NCI-H82 treated with DMSO at 0.1 percent for 48 hours (cell line): ENCODE results near the gene NXPH3.

Experiments used
- DNase-seq: peaks from one replicate; lab custom pipeline; 2025; ENCODE audit not compliant: unreplicated experiment; lab: John Stamatoyannopoulos, UW

The NXPH3 gene

DNA sequence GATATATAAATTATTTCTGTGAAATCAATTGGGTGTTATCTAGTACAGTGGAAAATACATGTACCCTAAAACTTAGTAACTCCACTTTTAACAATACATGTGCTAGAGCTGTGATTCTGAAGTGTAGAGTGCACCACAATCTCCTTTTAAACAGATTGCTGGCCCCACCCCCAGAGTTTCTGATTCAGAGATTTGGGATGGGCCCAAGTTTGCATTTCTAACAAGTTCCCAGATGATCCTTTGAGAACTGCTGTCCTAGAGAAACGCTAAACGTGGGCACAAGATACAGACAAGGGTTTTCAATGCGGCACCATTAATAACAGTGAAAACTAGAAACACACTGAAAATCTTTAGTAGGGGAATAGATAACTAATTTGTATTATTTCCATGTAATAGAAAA is 49.2 kb downstream of the NXPH3 start:
- DNase-seq = no peak

DNA sequence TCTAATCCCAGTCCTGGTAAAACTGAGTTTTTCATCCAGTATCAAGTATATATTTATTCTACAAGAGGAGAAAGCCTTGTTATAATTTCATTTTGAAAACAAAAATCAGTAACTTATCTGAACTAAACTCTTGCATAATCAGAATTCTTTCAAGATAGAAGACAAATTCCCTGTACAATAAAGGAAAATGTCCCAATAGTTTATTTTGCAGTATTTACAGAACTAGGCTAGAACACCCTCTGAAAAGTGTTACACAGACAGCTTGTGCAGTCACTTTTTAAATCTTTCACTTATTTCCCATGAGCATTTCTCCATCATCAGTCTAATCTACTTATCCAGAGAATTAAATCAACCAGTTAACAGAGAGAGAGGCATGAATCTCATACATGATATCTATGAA is 53.8 kb downstream of the NXPH3 start:
- DNase-seq = peak; percentile 60

DNA sequence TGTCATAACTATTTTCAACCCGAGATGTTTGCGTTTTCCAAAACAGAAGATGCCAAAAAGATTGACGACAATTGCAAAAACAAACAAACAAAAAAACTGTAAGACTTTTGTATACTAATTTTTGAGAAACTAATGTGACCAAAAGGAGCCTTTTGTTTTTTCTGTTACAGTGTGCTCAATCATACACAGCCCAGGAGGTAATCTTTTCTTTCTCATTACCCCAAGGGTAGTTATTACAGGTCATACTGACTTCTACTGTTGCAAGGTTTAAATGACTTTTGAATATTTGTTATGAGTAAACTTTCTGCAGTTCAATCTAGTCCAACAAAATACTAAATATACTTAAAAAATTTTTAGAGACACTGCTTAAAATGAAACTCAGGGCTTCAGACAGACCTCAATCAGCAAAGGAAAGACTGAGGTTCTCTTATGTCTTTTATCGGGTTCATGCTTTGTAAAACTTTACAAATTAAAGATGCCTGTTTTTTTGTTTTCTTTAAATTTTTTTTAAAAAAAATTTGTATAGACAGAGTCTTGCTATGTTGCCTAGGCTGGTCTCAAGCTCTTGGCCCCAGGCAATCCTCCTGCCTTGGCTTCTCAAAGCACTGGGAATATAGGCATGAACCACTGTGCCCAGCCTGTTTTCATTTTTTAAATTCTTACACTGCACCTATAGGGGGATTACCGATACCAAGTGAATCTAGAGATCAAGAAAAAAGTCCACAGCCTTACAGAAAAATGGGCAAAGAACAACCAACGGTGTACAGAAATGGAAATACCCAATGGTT is 54.6 kb downstream of the NXPH3 start:
- DNase-seq = no peak

DNA sequence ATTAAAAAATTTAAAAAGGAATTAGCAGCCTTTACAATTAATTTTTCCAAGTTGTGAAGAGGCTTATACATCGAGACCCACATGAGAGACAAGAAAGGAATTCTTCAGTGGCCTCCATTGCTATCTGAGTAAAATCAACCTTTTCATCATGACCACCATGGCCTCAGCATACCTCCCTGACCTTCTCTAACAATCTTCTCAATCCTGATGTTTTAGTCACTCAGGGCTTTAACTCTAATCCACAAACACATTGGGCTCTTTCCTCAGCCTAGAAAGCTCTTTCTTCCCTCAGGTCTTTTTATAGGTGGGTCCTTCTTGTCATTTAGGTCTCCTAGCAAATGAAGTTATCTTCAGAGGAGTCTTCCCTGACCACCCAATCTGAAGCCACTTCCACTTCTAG is 55.8 kb downstream of the NXPH3 start:
- DNase-seq = no peak
